HCT116 (cell line): Measurements from ENCODE around the gene MIR17HG.

ENCODE experiments used
- POLR2A ChIP-seq: IDR thresholded peaks from 2 replicates; pipeline ENCODE4 v1.7.0; 2011; ENCODE audit warnings: borderline replicate concordance; ENCODE audit not compliant: insufficient read depth, insufficient read length; ENCODE audit errors: extremely low read depth
- SIN3A ChIP-seq: IDR thresholded peaks from 2 replicates; pipeline ENCODE4 v1.6.1; 2012; ENCODE audit warnings: low read depth
- TF ChIP-seq, protein P1 (sequence below), 3 experiments: fragments of 200-600 bp in 1 of 3; sonication (generic) in 1 of 3; IDR thresholded peaks in 2 of 3; conservative IDR thresholded peaks in 1 of 3; 2 replicates each; pipeline ENCODE4 v1.5.1; 2012 to 2017; ENCODE audit warnings: low read depth in 2 of 3, low read length in 2 of 3, antibody characterized with exemption in 1 of 3, borderline replicate concordance in 1 of 3, control low read depth in 1 of 3, mild to moderate bottlenecking in 1 of 3, mixed read lengths in 1 of 3, mixed run types in 1 of 3, moderate library complexity in 1 of 3; ENCODE audit not compliant: insufficient read depth in 1 of 3

DNA sequence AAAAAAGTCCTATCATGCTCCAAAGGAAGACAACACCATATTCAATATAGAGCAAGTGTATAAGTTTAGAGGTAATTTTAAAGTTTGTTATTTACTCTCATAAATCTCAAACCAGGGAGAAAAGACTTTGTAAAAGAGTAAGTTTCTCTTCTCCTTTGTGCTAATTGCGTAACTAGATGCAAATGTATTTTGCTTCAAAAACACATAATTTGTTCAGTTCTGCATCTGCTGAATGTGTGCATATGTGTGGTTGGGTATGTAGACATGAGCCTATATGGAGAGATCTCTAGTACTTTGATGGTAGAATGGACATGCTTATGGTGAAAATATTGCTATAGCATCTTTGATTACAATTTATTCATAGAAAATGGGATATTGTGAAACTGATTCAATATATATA, 17.8 kb upstream of the MIR17HG start:
- TF ChIP-seq POLR2A = no peak
- TF ChIP-seq, protein P1, sequence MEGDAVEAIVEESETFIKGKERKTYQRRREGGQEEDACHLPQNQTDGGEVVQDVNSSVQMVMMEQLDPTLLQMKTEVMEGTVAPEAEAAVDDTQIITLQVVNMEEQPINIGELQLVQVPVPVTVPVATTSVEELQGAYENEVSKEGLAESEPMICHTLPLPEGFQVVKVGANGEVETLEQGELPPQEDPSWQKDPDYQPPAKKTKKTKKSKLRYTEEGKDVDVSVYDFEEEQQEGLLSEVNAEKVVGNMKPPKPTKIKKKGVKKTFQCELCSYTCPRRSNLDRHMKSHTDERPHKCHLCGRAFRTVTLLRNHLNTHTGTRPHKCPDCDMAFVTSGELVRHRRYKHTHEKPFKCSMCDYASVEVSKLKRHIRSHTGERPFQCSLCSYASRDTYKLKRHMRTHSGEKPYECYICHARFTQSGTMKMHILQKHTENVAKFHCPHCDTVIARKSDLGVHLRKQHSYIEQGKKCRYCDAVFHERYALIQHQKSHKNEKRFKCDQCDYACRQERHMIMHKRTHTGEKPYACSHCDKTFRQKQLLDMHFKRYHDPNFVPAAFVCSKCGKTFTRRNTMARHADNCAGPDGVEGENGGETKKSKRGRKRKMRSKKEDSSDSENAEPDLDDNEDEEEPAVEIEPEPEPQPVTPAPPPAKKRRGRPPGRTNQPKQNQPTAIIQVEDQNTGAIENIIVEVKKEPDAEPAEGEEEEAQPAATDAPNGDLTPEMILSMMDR (IDR thresholded peaks at IDR 0.05 in 2 of 3, conservative IDR thresholded peaks at IDR 0.05 in 1 of 3; ENCODE audit: borderline replicate concordance in 1 of 3, insufficient read depth in 1 of 3, low read depth in 2 of 3, low read length in 2 of 3) = no peak
- no peak for TF ChIP-seq SIN3A
